T-helper 17 cell (primary cell): ENCODE results near the gene SH3PXD2A. TPM values are rescaled to one million over a fixed set of nuclear protein-coding genes. Genes with fewer than 3 reads are reported as not detected.

Experiments
- ATAC-seq: fragments of 150-1000 bp; cut with Tn5 transposase; 2 replicates; pipeline ENCODE4 v1.10.0; 2021; ENCODE audit warnings: mild to moderate bottlenecking, moderate library complexity
- DNase-seq, 3 donors: peaks; one replicate each; pipeline versions ENCODE4 v3.0.0 to v3.0.0-alpha.2; 2020 to 2021
- H3K9me3 ChIP-seq: one replicate; pipeline ENCODE4 v1.7.0; 2013; ENCODE audit warnings: low read length, mild to moderate bottlenecking; ENCODE audit not compliant: control insufficient read depth, poor library complexity, severe bottlenecking
- H3K27ac Mint-ChIP-seq: one replicate; pipeline ENCODE4 v1.8.0; 2022; ENCODE audit warnings: mild to moderate bottlenecking, moderate library complexity, mixed read lengths
- H3K27me3 Mint-ChIP-seq: one replicate; pipeline ENCODE4 v1.8.0; 2022; ENCODE audit warnings: mixed read lengths
- H3K36me3 Mint-ChIP-seq: one replicate; pipeline ENCODE4 v1.8.0; 2022; ENCODE audit warnings: low read depth, mixed read lengths
- H3K4me1 Mint-ChIP-seq: one replicate; pipeline ENCODE4 v1.8.0; 2022; ENCODE audit warnings: mild to moderate bottlenecking, mixed read lengths
- H3K4me3 Mint-ChIP-seq: one replicate; pipeline ENCODE4 v1.8.0; 2022; ENCODE audit warnings: mild to moderate bottlenecking, moderate library complexity, mixed read lengths
- total RNA-seq, 4 donors: library from RNA in 2 of 4; stranded (reverse) in 2 of 4; gene quantifications; one replicate each; pipeline ENCODE4 v1.2.3 and lab custom pipeline; 2022 to 2026

The SH3PXD2A gene
- total RNA-seq: 10 to 100 TPM in 1 of 2 donors, 1 to 10 TPM in 1; 7.2 to 10.9 TPM
- 34.4 to 39.4 reads per million in 2 donors for total RNA-seq (lab: John Stamatoyannopoulos, UW)

- H3K36me3 Mint-ChIP-seq: peaks cover 4% of the 10 kb centered on the region
- H3K9me3 ChIP-seq: no peaks in the 10 kb centered on the region
- H3K4me3 Mint-ChIP-seq: peak within 1 kb of the TSS; percentile 87
- ATAC-seq (peak; percentile 55), DNase-seq (peak in 2 of 3 donors; percentile 25 to 28)
- peaks cover 14% of the 10 kb centered on the region for H3K4me1 Mint-ChIP-seq
- peaks cover 55% of the 10 kb centered on the region for H3K27me3 Mint-ChIP-seq
- peak within 1 kb of the TSS; percentile 57 for H3K27ac Mint-ChIP-seq
These were observed at the start of gene SH3PXD2A for GRCh38 chr10:103855424-103855823. SH3PXD2A (minus strand) TSS chr10:103855576; CDS start chr10:103855266, 310 bp downstream.

- ATAC-seq: peak; percentile 64
- DNase-seq: no peak
- Mint-ChIP-seq H3K27ac (peak overlapping the region; percentile 85), H3K27me3 (no peaks in the 10 kb centered on the region), H3K36me3 (peaks cover 11% of the 10 kb centered on the region), H3K4me1 (peaks cover 29% of the 10 kb centered on the region), H3K4me3 (peak overlapping the region; percentile 39)
- H3K9me3 ChIP-seq: no peaks in the 10 kb centered on the region
These were observed 45.9 kb upstream of the SH3PXD2A start for GRCh38 chr10:103901299-103901698.

GRCh38 chr10:103899312-103899711 is 43.9 kb upstream of the SH3PXD2A start:
- DNase-seq: no peak
- ATAC-seq: no peak
- Mint-ChIP-seq H3K36me3 (peaks cover 11% of the 10 kb centered on the region), H3K27ac (no peak overlapping the region), H3K4me1 (peaks cover 37% of the 10 kb centered on the region), H3K27me3 (no peaks in the 10 kb centered on the region), H3K4me3 (no peak overlapping the region)
- no peaks in the 10 kb centered on the region for H3K9me3 ChIP-seq

- Mint-ChIP-seq H3K4me1 (peaks cover 46% of the 10 kb centered on the region), H3K27ac (peak overlapping the region; percentile 94), H3K27me3 (no peaks in the 10 kb centered on the region), H3K36me3 (peaks cover 8% of the 10 kb centered on the region), H3K4me3 (no peak overlapping the region)
- DNase-seq (no peak), ATAC-seq (no peak)
- no peaks in the 10 kb centered on the region for H3K9me3 ChIP-seq
These were observed 41.9 kb upstream of the SH3PXD2A start for GRCh38 chr10:103897241-103897774.

- no peak for ATAC-seq
- Mint-ChIP-seq H3K4me3 (no peak overlapping the region), H3K36me3 (peaks cover 8% of the 10 kb centered on the region), H3K4me1 (peaks cover 44% of the 10 kb centered on the region), H3K27me3 (no peaks in the 10 kb centered on the region), H3K27ac (peak overlapping the region; percentile 94)
- no peak for DNase-seq
- H3K9me3 ChIP-seq: no peaks in the 10 kb centered on the region
These were observed 40.8 kb upstream of the SH3PXD2A start for GRCh38 chr10:103896225-103896624.

- ATAC-seq (no peak), DNase-seq (no peak)
- Mint-ChIP-seq H3K36me3 (peaks cover 7% of the 10 kb centered on the region), H3K4me3 (peak overlapping the region; percentile 65), H3K27me3 (no peaks in the 10 kb centered on the region), H3K4me1 (peaks cover 39% of the 10 kb centered on the region), H3K27ac (peak overlapping the region; percentile 94)
- no peaks in the 10 kb centered on the region for H3K9me3 ChIP-seq
These were observed 40.2 kb upstream of the SH3PXD2A start for GRCh38 chr10:103895411-103896186.

GRCh38 chr10:103894441-103894864 is 39.1 kb upstream of the SH3PXD2A start:
- H3K9me3 ChIP-seq: no peaks in the 10 kb centered on the region
- ATAC-seq: no peak
- DNase-seq: no peak
- H3K36me3 Mint-ChIP-seq: peaks cover 6% of the 10 kb centered on the region
- peak overlapping the region; percentile 53 for H3K4me3 Mint-ChIP-seq
- peaks cover 40% of the 10 kb centered on the region for H3K4me1 Mint-ChIP-seq
- H3K27me3 Mint-ChIP-seq: no peaks in the 10 kb centered on the region
- H3K27ac Mint-ChIP-seq: peak overlapping the region; percentile 94

GRCh38 chr10:103893817-103894216 is 38.4 kb upstream of the SH3PXD2A start:
- Mint-ChIP-seq H3K4me3 (peak overlapping the region; percentile 53), H3K27ac (peak overlapping the region; percentile 94), H3K27me3 (no peaks in the 10 kb centered on the region), H3K36me3 (peaks cover 6% of the 10 kb centered on the region), H3K4me1 (peaks cover 44% of the 10 kb centered on the region)
- H3K9me3 ChIP-seq: no peaks in the 10 kb centered on the region
- DNase-seq (no peak), ATAC-seq (no peak)

- H3K27ac Mint-ChIP-seq: no peak overlapping the region
- ATAC-seq (no peak), DNase-seq (no peak)
- H3K4me1 Mint-ChIP-seq: peaks cover 45% of the 10 kb centered on the region
- H3K4me3 Mint-ChIP-seq: no peak overlapping the region
- H3K9me3 ChIP-seq: no peaks in the 10 kb centered on the region
- H3K27me3 Mint-ChIP-seq: no peaks in the 10 kb centered on the region
- peaks cover 2% of the 10 kb centered on the region for H3K36me3 Mint-ChIP-seq
These were observed 36.8 kb upstream of the SH3PXD2A start for GRCh38 chr10:103892181-103892580.

- peak overlapping the region; percentile 84 for H3K27ac Mint-ChIP-seq
- peaks cover 2% of the 10 kb centered on the region for H3K36me3 Mint-ChIP-seq
- H3K27me3 Mint-ChIP-seq: no peaks in the 10 kb centered on the region
- no peak overlapping the region for H3K4me3 Mint-ChIP-seq
- ATAC-seq (no peak), DNase-seq (no peak)
- H3K9me3 ChIP-seq: no peaks in the 10 kb centered on the region
- peaks cover 39% of the 10 kb centered on the region for H3K4me1 Mint-ChIP-seq
These were observed 35.3 kb upstream of the SH3PXD2A start for GRCh38 chr10:103890688-103891087.

- DNase-seq (no peak), ATAC-seq (peak; percentile 10)
- H3K9me3 ChIP-seq: no peaks in the 10 kb centered on the region
- peaks cover 2% of the 10 kb centered on the region for H3K36me3 Mint-ChIP-seq
- H3K4me3 Mint-ChIP-seq: peak overlapping the region; percentile 49
- peak overlapping the region; percentile 84 for H3K27ac Mint-ChIP-seq
- peaks cover 34% of the 10 kb centered on the region for H3K4me1 Mint-ChIP-seq
- no peaks in the 10 kb centered on the region for H3K27me3 Mint-ChIP-seq
These were observed 34.9 kb upstream of the SH3PXD2A start for GRCh38 chr10:103890194-103890658.

GRCh38 chr10:103889121-103889720 is 33.8 kb upstream of the SH3PXD2A start:
- H3K27me3 Mint-ChIP-seq: no peaks in the 10 kb centered on the region

GRCh38 chr10:103888113-103888841 is 32.9 kb upstream of the SH3PXD2A start:
- ATAC-seq (peak; percentile 88), DNase-seq (no peak)
- no peak overlapping the region for H3K4me3 Mint-ChIP-seq
- peaks cover 18% of the 10 kb centered on the region for H3K4me1 Mint-ChIP-seq
- no peaks in the 10 kb centered on the region for H3K9me3 ChIP-seq
- H3K27me3 Mint-ChIP-seq: no peaks in the 10 kb centered on the region
- H3K27ac Mint-ChIP-seq: peak overlapping the region; percentile 81
- H3K36me3 Mint-ChIP-seq: peaks cover 3% of the 10 kb centered on the region

More at GRCh38 chr10:103889121-103889720, 33.8 kb upstream of the SH3PXD2A start:
- Mint-ChIP-seq H3K27ac (peak overlapping the region; percentile 84), H3K4me3 (no peak overlapping the region), H3K4me1 (peaks cover 26% of the 10 kb centered on the region), H3K36me3 (peaks cover 2% of the 10 kb centered on the region)
- ATAC-seq: no peak
- DNase-seq: no peak
- no peaks in the 10 kb centered on the region for H3K9me3 ChIP-seq
